ENCODE results near the gene AKR1C8.

AKR1C8 gene

DNA sequence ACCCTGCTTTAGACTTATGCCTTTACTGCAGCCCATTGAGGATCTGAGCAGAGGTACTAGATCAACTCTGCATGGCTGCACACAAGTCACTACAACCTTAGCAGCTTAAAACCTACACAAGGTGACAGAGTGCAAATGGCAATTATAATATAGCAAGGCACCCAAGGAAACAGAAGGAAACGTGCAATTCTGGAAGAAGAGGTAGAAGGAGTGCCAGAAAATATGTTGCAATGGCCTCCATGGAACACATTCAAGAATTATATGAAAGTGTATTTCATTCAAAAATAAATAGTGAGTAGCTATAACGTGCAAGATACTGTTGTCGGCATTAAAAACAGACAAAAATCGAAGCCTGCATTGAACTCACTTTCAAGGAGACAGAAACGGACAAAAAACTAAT, 2.9 kb upstream of the AKR1C8 start:
- ATAC-seq: no peak

DNA sequence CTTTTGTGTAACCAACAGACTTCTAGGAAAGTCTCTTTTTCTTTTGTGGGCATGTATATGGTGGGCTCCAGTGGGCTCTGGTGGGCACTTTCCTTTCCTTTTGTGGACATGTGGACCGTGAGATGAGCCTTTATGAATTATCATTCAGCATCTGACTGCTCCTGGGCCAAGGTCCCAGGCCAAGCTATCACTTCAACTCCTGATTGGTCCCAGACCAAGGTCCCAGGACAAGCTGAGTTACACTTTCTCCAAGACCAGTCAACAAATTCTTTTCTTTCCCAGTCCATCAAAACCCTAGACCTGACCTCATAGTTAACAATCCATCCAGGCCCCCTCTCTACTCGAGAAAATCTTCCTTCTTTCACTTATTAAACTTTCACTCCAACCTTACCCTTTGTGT, 1.0 kb downstream of the AKR1C8 start:
- ATAC-seq: no peak
- TF ChIP-seq ZFP30 (CRISPR knock-in tag; IDR thresholded peaks at IDR 0.05) (no peak), BACH2 (CRISPR knock-in tag; IDR thresholded peaks at IDR 0.05; ENCODE audit: borderline replicate concordance) (no peak), ZFP3 (CRISPR knock-in tag; IDR thresholded peaks at IDR 0.05) (no peak), TOX (CRISPR knock-in tag; IDR thresholded peaks at IDR 0.05; ENCODE audit: borderline replicate concordance) (no peak), PPARA (CRISPR knock-in tag; IDR thresholded peaks at IDR 0.05; ENCODE audit: borderline replicate concordance) (no peak), ZNF8 (CRISPR knock-in tag; IDR thresholded peaks at IDR 0.05) (no peak), ISL1 (CRISPR knock-in tag; IDR thresholded peaks at IDR 0.05) (no peak), RARB (CRISPR knock-in tag; IDR thresholded peaks at IDR 0.05) (no peak), SNAI2 (CRISPR knock-in tag; IDR thresholded peaks at IDR 0.05) (no peak), ESRRG (CRISPR knock-in tag; IDR thresholded peaks at IDR 0.05) (no peak), ZNF565 (CRISPR knock-in tag; conservative IDR thresholded peaks at IDR 0.05; ENCODE audit: low read depth) (no peak), ARNTL (CRISPR knock-in tag; IDR thresholded peaks at IDR 0.05; ENCODE audit: borderline replicate concordance, low read depth) (no peak), GLIS3 (CRISPR knock-in tag; IDR thresholded peaks at IDR 0.05) (no peak)
- TF ChIP-seq, protein P1, sequence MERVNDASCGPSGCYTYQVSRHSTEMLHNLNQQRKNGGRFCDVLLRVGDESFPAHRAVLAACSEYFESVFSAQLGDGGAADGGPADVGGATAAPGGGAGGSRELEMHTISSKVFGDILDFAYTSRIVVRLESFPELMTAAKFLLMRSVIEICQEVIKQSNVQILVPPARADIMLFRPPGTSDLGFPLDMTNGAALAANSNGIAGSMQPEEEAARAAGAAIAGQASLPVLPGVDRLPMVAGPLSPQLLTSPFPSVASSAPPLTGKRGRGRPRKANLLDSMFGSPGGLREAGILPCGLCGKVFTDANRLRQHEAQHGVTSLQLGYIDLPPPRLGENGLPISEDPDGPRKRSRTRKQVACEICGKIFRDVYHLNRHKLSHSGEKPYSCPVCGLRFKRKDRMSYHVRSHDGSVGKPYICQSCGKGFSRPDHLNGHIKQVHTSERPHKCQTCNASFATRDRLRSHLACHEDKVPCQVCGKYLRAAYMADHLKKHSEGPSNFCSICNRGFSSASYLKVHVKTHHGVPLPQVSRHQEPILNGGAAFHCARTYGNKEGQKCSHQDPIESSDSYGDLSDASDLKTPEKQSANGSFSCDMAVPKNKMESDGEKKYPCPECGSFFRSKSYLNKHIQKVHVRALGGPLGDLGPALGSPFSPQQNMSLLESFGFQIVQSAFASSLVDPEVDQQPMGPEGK (CRISPR knock-in tag; IDR thresholded peaks at IDR 0.05; ENCODE audit: borderline replicate concordance): no peak
- TF ChIP-seq, protein P2, sequence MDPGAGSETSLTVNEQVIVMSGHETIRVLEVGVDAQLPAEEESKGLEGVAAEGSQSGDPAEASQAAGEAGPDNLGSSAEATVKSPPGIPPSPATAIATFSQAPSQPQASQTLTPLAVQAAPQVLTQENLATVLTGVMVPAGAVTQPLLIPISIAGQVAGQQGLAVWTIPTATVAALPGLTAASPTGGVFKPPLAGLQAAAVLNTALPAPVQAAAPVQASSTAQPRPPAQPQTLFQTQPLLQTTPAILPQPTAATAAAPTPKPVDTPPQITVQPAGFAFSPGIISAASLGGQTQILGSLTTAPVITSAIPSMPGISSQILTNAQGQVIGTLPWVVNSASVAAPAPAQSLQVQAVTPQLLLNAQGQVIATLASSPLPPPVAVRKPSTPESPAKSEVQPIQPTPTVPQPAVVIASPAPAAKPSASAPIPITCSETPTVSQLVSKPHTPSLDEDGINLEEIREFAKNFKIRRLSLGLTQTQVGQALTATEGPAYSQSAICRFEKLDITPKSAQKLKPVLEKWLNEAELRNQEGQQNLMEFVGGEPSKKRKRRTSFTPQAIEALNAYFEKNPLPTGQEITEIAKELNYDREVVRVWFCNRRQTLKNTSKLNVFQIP (CRISPR knock-in tag; IDR thresholded peaks at IDR 0.05; ENCODE audit: borderline replicate concordance, low read depth): no peak
- TF ChIP-seq, protein P3, sequence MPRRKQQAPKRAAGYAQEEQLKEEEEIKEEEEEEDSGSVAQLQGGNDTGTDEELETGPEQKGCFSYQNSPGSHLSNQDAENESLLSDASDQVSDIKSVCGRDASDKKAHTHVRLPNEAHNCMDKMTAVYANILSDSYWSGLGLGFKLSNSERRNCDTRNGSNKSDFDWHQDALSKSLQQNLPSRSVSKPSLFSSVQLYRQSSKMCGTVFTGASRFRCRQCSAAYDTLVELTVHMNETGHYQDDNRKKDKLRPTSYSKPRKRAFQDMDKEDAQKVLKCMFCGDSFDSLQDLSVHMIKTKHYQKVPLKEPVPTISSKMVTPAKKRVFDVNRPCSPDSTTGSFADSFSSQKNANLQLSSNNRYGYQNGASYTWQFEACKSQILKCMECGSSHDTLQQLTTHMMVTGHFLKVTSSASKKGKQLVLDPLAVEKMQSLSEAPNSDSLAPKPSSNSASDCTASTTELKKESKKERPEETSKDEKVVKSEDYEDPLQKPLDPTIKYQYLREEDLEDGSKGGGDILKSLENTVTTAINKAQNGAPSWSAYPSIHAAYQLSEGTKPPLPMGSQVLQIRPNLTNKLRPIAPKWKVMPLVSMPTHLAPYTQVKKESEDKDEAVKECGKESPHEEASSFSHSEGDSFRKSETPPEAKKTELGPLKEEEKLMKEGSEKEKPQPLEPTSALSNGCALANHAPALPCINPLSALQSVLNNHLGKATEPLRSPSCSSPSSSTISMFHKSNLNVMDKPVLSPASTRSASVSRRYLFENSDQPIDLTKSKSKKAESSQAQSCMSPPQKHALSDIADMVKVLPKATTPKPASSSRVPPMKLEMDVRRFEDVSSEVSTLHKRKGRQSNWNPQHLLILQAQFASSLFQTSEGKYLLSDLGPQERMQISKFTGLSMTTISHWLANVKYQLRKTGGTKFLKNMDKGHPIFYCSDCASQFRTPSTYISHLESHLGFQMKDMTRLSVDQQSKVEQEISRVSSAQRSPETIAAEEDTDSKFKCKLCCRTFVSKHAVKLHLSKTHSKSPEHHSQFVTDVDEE (CRISPR knock-in tag; IDR thresholded peaks at IDR 0.05): no peak

More for the DNA sequence above, 2.9 kb upstream of the AKR1C8 start:
- no peak for TF ChIP-seq ZFP30 (CRISPR knock-in tag; IDR thresholded peaks at IDR 0.05)
- TF ChIP-seq TCF4 (CRISPR knock-in tag; IDR thresholded peaks at IDR 0.05; ENCODE audit: borderline replicate concordance): no peak
- TF ChIP-seq ZFP3 (CRISPR knock-in tag; IDR thresholded peaks at IDR 0.05): no peak
- TF ChIP-seq, protein P4, sequence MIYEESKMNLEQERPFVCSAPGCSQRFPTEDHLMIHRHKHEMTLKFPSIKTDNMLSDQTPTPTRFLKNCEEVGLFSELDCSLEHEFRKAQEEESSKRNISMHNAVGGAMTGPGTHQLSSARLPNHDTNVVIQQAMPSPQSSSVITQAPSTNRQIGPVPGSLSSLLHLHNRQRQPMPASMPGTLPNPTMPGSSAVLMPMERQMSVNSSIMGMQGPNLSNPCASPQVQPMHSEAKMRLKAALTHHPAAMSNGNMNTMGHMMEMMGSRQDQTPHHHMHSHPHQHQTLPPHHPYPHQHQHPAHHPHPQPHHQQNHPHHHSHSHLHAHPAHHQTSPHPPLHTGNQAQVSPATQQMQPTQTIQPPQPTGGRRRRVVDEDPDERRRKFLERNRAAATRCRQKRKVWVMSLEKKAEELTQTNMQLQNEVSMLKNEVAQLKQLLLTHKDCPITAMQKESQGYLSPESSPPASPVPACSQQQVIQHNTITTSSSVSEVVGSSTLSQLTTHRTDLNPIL (CRISPR knock-in tag; IDR thresholded peaks at IDR 0.05; ENCODE audit: low read depth): no peak
- TF ChIP-seq ZC3H10 (CRISPR knock-in tag; IDR thresholded peaks at IDR 0.05): no peak
- TF ChIP-seq ISL1 (CRISPR knock-in tag; IDR thresholded peaks at IDR 0.05): no peak
- no peak for TF ChIP-seq SNAI2 (CRISPR knock-in tag; IDR thresholded peaks at IDR 0.05)
- no peak for TF ChIP-seq PPARA (CRISPR knock-in tag; IDR thresholded peaks at IDR 0.05; ENCODE audit: borderline replicate concordance)
- no peak for TF ChIP-seq TOX (CRISPR knock-in tag; IDR thresholded peaks at IDR 0.05; ENCODE audit: borderline replicate concordance)
- no peak for TF ChIP-seq RARB (CRISPR knock-in tag; IDR thresholded peaks at IDR 0.05)
- no peak for TF ChIP-seq GLIS3 (CRISPR knock-in tag; IDR thresholded peaks at IDR 0.05)
- TF ChIP-seq ZNF70 (CRISPR knock-in tag; IDR thresholded peaks at IDR 0.05): no peak
- TF ChIP-seq ZNF8 (CRISPR knock-in tag; IDR thresholded peaks at IDR 0.05): no peak
- TF ChIP-seq, protein P2 (CRISPR knock-in tag; IDR thresholded peaks at IDR 0.05; ENCODE audit: borderline replicate concordance, low read depth): no peak
- TF ChIP-seq, protein P3 (CRISPR knock-in tag; IDR thresholded peaks at IDR 0.05): no peak
- no peak for TF ChIP-seq OSR1 (CRISPR knock-in tag; IDR thresholded peaks at IDR 0.05)
- TF ChIP-seq ZNF565 (CRISPR knock-in tag; conservative IDR thresholded peaks at IDR 0.05; ENCODE audit: low read depth): no peak
- no peak for TF ChIP-seq ARNTL (CRISPR knock-in tag; IDR thresholded peaks at IDR 0.05; ENCODE audit: borderline replicate concordance, low read depth)
- no peak for TF ChIP-seq CSDC2 (CRISPR knock-in tag; IDR thresholded peaks at IDR 0.05)
- TF ChIP-seq, protein P1 (CRISPR knock-in tag; IDR thresholded peaks at IDR 0.05; ENCODE audit: borderline replicate concordance): no peak
